Natural killer cell treated with Interleukin-12 subunit alpha and Interleukin-12 subunit beta and Interleukin-15 and Interleukin-18, amount 100 ng/mL, for 72 hours (primary cell): ENCODE measurements around the gene NABP1. TPM values are rescaled to one million over a fixed set of nuclear protein-coding genes. Genes with fewer than 3 reads are reported as not detected.

Experiments used
- ATAC-seq, 2 donors: fragments of 150-1000 bp; cut with Tn5 transposase in 1 of 2; sonication (Bioruptor Pico), chemical (Tn5 transposase) in 1 of 2; 2 replicates each; pipeline ENCODE4 v1.10.0; 2021
- DNase-seq: peaks from one replicate; pipeline ENCODE4 v3.0.0; 2022; ENCODE audit warnings: low spot score
- H3K27ac Mint-ChIP-seq, 2 donors: 1 replicate in 1 of 2; 2 replicates in 1 of 2; pipeline ENCODE4 v1.8.0; 2022; ENCODE audit warnings: mixed read lengths in 2 of 2, mild to moderate bottlenecking in 1 of 2, moderate library complexity in 1 of 2
- H3K27me3 Mint-ChIP-seq, 2 donors: 1 replicate in 1 of 2; 2 replicates in 1 of 2; pipeline ENCODE4 v1.8.0; 2022; ENCODE audit warnings: mixed read lengths in 2 of 2
- H3K36me3 Mint-ChIP-seq: one replicate; pipeline ENCODE4 v1.8.0; 2022; ENCODE audit warnings: mixed read lengths
- H3K4me1 Mint-ChIP-seq, 2 donors: 1 replicate in 1 of 2; 2 replicates in 1 of 2; pipeline ENCODE4 v1.8.0; 2022; ENCODE audit warnings: low read depth in 2 of 2, mixed read lengths in 2 of 2, mild to moderate bottlenecking in 1 of 2
- H3K4me3 Mint-ChIP-seq: one replicate; pipeline ENCODE4 v1.8.0; 2022; ENCODE audit warnings: mixed read lengths
- H3K9me3 Mint-ChIP-seq: 2 replicates; pipeline ENCODE4 v1.8.0; 2022; ENCODE audit warnings: mixed read lengths
- total RNA-seq, 2 donors: library from RNA; stranded (reverse); gene quantifications; one replicate each; pipeline ENCODE4 v1.2.3, GENCODE V29; 2022

NABP1 gene
- total RNA-seq, 2 donors from 2014 or later = 125 to 138 TPM

GRCh38 chr2:191659198-191659597, 18.7 kb upstream of the NABP1 start:
- Mint-ChIP-seq H3K27me3 (no peaks in the 10 kb centered on the region), H3K36me3 (peaks cover 12% of the 10 kb centered on the region), H3K27ac (no peak overlapping the region), H3K4me1 (peaks cover 27 to 29% of the 10 kb centered on the region in 2 donors), H3K4me3 (no peak overlapping the region), H3K9me3 (peaks cover 5% of the 10 kb centered on the region)
- ATAC-seq (no peak), DNase-seq (no peak)

- no peaks in the 10 kb centered on the region for H3K27me3 Mint-ChIP-seq
- peak overlapping the region; percentile 24 for H3K4me3 Mint-ChIP-seq
- DNase-seq = no peak
- peak overlapping the region; percentile 31 to 88 for H3K27ac Mint-ChIP-seq
- peaks cover 11% of the 10 kb centered on the region for H3K9me3 Mint-ChIP-seq
- ATAC-seq = no peak
- H3K36me3 Mint-ChIP-seq = peaks cover 19% of the 10 kb centered on the region
- H3K4me1 Mint-ChIP-seq = peaks cover 39 to 43% of the 10 kb centered on the region in 2 donors
These were observed 17.4 kb upstream of the NABP1 start for GRCh38 chr2:191660575-191660974.

- H3K9me3 Mint-ChIP-seq = peaks cover 11% of the 10 kb centered on the region
- peak overlapping the region; percentile 57 to 88 for H3K27ac Mint-ChIP-seq
- H3K4me3 Mint-ChIP-seq = peak overlapping the region; percentile 63
- H3K36me3 Mint-ChIP-seq = peaks cover 19% of the 10 kb centered on the region
- DNase-seq (no peak), ATAC-seq (peak; percentile 57 to 73)
- H3K4me1 Mint-ChIP-seq = peaks cover 44 to 47% of the 10 kb centered on the region in 2 donors
- no peaks in the 10 kb centered on the region for H3K27me3 Mint-ChIP-seq
These were observed 16.6 kb upstream of the NABP1 start for GRCh38 chr2:191661097-191661924.

- H3K27ac Mint-ChIP-seq = peak overlapping the region; percentile 24 to 52
- DNase-seq = no peak
- peak; percentile 15 to 40 for ATAC-seq
- H3K9me3 Mint-ChIP-seq = peaks cover 7% of the 10 kb centered on the region
- H3K27me3 Mint-ChIP-seq = no peaks in the 10 kb centered on the region
- peak overlapping the region; percentile 27 for H3K4me3 Mint-ChIP-seq
- peaks cover 44 to 46% of the 10 kb centered on the region in 2 donors for H3K4me1 Mint-ChIP-seq
- peaks cover 11% of the 10 kb centered on the region for H3K36me3 Mint-ChIP-seq
These were observed 12.9 kb upstream of the NABP1 start for GRCh38 chr2:191664823-191665677.

GRCh38 chr2:191666226-191666625, 11.7 kb upstream of the NABP1 start:
- H3K27ac Mint-ChIP-seq = peak overlapping the region; percentile 6 to 60

GRCh38 chr2:191666732-191667131, 11.2 kb upstream of the NABP1 start:
- ATAC-seq (peak; percentile 82 to 92), DNase-seq (no peak)
- peaks cover 32% of the 10 kb centered on the region in 2 donors for H3K4me1 Mint-ChIP-seq
- peak overlapping the region; percentile 6 to 60 for H3K27ac Mint-ChIP-seq
- peaks cover 7% of the 10 kb centered on the region for H3K9me3 Mint-ChIP-seq
- H3K36me3 Mint-ChIP-seq = peaks cover 7% of the 10 kb centered on the region
- H3K27me3 Mint-ChIP-seq = no peaks in the 10 kb centered on the region
- H3K4me3 Mint-ChIP-seq = peak overlapping the region; percentile 26

More at GRCh38 chr2:191666226-191666625, 11.7 kb upstream of the NABP1 start:
- ATAC-seq = no peak
- H3K36me3 Mint-ChIP-seq = peaks cover 7% of the 10 kb centered on the region
- no peak for DNase-seq
- H3K4me1 Mint-ChIP-seq = peaks cover 34 to 37% of the 10 kb centered on the region in 2 donors
- H3K9me3 Mint-ChIP-seq = peaks cover 7% of the 10 kb centered on the region
- H3K27me3 Mint-ChIP-seq = no peaks in the 10 kb centered on the region
- H3K4me3 Mint-ChIP-seq = peak overlapping the region; percentile 26

GRCh38 chr2:191670076-191670475, 7.9 kb upstream of the NABP1 start:
- Mint-ChIP-seq H3K27ac (no peak overlapping the region), H3K27me3 (no peaks in the 10 kb centered on the region), H3K4me3 (no peak overlapping the region), H3K4me1 (peaks cover 24 to 30% of the 10 kb centered on the region in 2 donors), H3K9me3 (no peaks in the 10 kb centered on the region), H3K36me3 (peaks cover under 1% of the 10 kb centered on the region)
- no peak for DNase-seq
- no peak for ATAC-seq

GRCh38 chr2:191670787-191671186, 7.1 kb upstream of the NABP1 start:
- DNase-seq = no peak
- H3K27me3 Mint-ChIP-seq = no peaks in the 10 kb centered on the region
- H3K4me1 Mint-ChIP-seq = peaks cover 25 to 29% of the 10 kb centered on the region in 2 donors
- H3K9me3 Mint-ChIP-seq = no peaks in the 10 kb centered on the region
- no peak overlapping the region for H3K4me3 Mint-ChIP-seq
- H3K36me3 Mint-ChIP-seq = no peaks in the 10 kb centered on the region
- no peak for ATAC-seq
- H3K27ac Mint-ChIP-seq = no peak overlapping the region

GRCh38 chr2:191675807-191676721, 1.9 kb upstream of the NABP1 start:
- Mint-ChIP-seq H3K9me3 (no peaks in the 10 kb centered on the region), H3K27ac (peak overlapping the region; percentile 98 to 99), H3K4me1 (peaks cover 35 to 42% of the 10 kb centered on the region in 2 donors), H3K27me3 (no peaks in the 10 kb centered on the region), H3K36me3 (peaks cover 12% of the 10 kb centered on the region), H3K4me3 (peak overlapping the region; percentile 95)
- peak; percentile 77 for DNase-seq
- ATAC-seq = peak; percentile 40 to 48

- Mint-ChIP-seq H3K27me3 (no peaks in the 10 kb centered on the region), H3K9me3 (no peaks in the 10 kb centered on the region), H3K4me1 (peaks cover 35 to 42% of the 10 kb centered on the region in 2 donors), H3K36me3 (peaks cover 12% of the 10 kb centered on the region), H3K4me3 (peak overlapping the region; percentile 95), H3K27ac (peak overlapping the region; percentile 98 to 99)
- ATAC-seq = peak; percentile 59 to 61
- peak; percentile 77 for DNase-seq
These were observed 918 bp upstream of the NABP1 start for GRCh38 chr2:191676790-191677645.

- Mint-ChIP-seq H3K36me3 (peaks cover 27% of the 10 kb centered on the region), H3K4me1 (peaks cover 40 to 56% of the 10 kb centered on the region in 2 donors), H3K4me3 (peak overlapping the region; percentile 95), H3K9me3 (no peaks in the 10 kb centered on the region), H3K27ac (peak overlapping the region; percentile 98 to 99), H3K27me3 (no peaks in the 10 kb centered on the region)
- no peak for DNase-seq
- peak; percentile 10 to 13 for ATAC-seq
These were observed 633 bp downstream of the NABP1 start for GRCh38 chr2:191678437-191679100.
